Prostate gland (tissue), 2 donors: ENCODE data around the gene SH3TC1. TPM values are rescaled to one million over a fixed set of nuclear protein-coding genes. Genes with fewer than 3 reads are reported as not detected.

Source experiments
- DNase-seq: peaks from one replicate; pipeline ENCODE4 v3.0.0-alpha.2; 2019; ENCODE audit warnings: low spot score
- H3K27ac ChIP-seq, 2 donors: fragments of 200-600 bp; sonication (generic); 2 replicates each; pipeline ENCODE4 v1.5.1; 2017 to 2019
- H3K27me3 ChIP-seq: fragments of 200-600 bp; sonication (generic); replicated peaks from 2 replicates; pipeline ENCODE4 v1.5.1; 2019; ENCODE audit not compliant: insufficient read depth
- H3K36me3 ChIP-seq, 2 donors: fragments of 200-600 bp; sonication (generic); 1 replicate in 1 of 2; 2 replicates in 1 of 2; pipeline versions ENCODE4 v1.5.1 to v1.8.1; 2017 to 2019
- H3K4me1 ChIP-seq: fragments of 200-600 bp; sonication (generic); replicated peaks from 2 replicates; pipeline ENCODE4 v1.5.1; 2019
- H3K4me3 ChIP-seq, 2 donors: fragments of 200-600 bp; sonication (generic); 2 replicates each; pipeline ENCODE4 v1.5.1; 2017 to 2019
- H3K9me3 ChIP-seq: fragments of 200-600 bp; sonication (generic); 2 replicates; pipeline ENCODE4 v1.5.1; 2017
- CTCF ChIP-seq, 4 experiments: fragments of 200-600 bp in 2 of 4; fragments of 450-650 bp in 2 of 4; sonication (generic) in 2 of 4; IDR thresholded peaks; 1 replicate in 3 of 4; 2 replicates in 1 of 4; pipeline ENCODE4 v1.5.1; 2016 to 2019; ENCODE audit warnings: antibody characterized with exemption in 4 of 4, mild to moderate bottlenecking in 2 of 4, moderate library complexity in 2 of 4
- POLR2A ChIP-seq: fragments of 450-650 bp; IDR thresholded peaks from one replicate; pipeline ENCODE4 v1.6.1; 2016; ENCODE audit warnings: antibody characterized with exemption, mild to moderate bottlenecking
- POLR2AphosphoS5 ChIP-seq: sonication (generic); formaldehyde crosslinking; IDR thresholded peaks from one replicate; pipeline ENCODE4 v1.6.1; 2017; ENCODE audit warnings: antibody characterized with exemption
- WGBS: methylation state at CpG from one replicate; pipeline ENCODE4 v1.1.5; 2018; 5-methylcytosine and 5-hydroxymethylcytosine counted together
- intact Hi-C: fragments of 100-400 bp; cut with DNase I; formaldehyde crosslinking; loops from one replicate; pipeline ENCODE4 v1.14.2; 2022
- total RNA-seq, 2 donors: library from RNA; depleted of rRNA; stranded (reverse); fragments of >200 nt; gene quantifications; one replicate each; pipeline ENCODE4 v1.1.0, GENCODE V29; 2016

SH3TC1 gene
- total RNA-seq, 2 donors from 2014 or later: 22.4 to 37.5 TPM

- H3K36me3 ChIP-seq: no peaks in the 10 kb centered on the region
- peak within 1 kb of the TSS in 1 of 2 donors; percentile 15 for H3K27ac ChIP-seq
- H3K9me3 ChIP-seq: no peaks in the 10 kb centered on the region
- no peaks in the 10 kb centered on the region for H3K27me3 ChIP-seq
- H3K4me1 ChIP-seq: peaks cover 5% of the 10 kb centered on the region
- H3K4me3 ChIP-seq: peak within 1 kb of the TSS; percentile 32 to 33
- TF ChIP-seq POLR2A (no peak), POLR2AphosphoS5 (no peak), CTCF (IDR thresholded peaks at IDR 0.05) (peak in 1 of 4 experiments; percentile 11)
- DNase-seq: no peak
- 4% methylated on average over 108 of the region's 111 CpGs for WGBS
- intact Hi-C loops: loop anchor here (2.0 to 5.0 kb wide), 2 partner anchors 38 to 133 kb away; no protein-coding TSS in a partner anchor
Observed at GRCh38 chr4:8269535-8270417, 70.7 kb downstream of the SH3TC1 start, which contains the start of gene HTRA3. HTRA3 (plus strand) TSS chr4:8269754; CDS start chr4:8269969, 215 bp downstream.

- Histone ChIP-seq H3K36me3 (no peaks in the 10 kb centered on the region), H3K27me3 (no peaks in the 10 kb centered on the region), H3K4me1 (peaks cover 11% of the 10 kb centered on the region), H3K9me3 (no peaks in the 10 kb centered on the region), H3K27ac (peak overlapping the region in 1 of 2 donors; percentile 15), H3K4me3 (peak overlapping the region; percentile 32 to 33)
- WGBS: 54% methylated on average over 11 of the region's 11 CpGs
- no peak for TF ChIP-seq CTCF (IDR thresholded peaks at IDR 0.05)
- no peak for TF ChIP-seq POLR2AphosphoS5
- no peak for TF ChIP-seq POLR2A
- no peak for DNase-seq
- intact Hi-C loops: loop anchor here (5.0 kb wide), 1 partner anchor 37 kb away; no protein-coding TSS in a partner anchor
Observed at GRCh38 chr4:8270418-8270771, 71.3 kb downstream of the SH3TC1 start.

GRCh38 chr4:8270912-8271815 is 72.1 kb downstream of the SH3TC1 start:
- DNase-seq: no peak
- Histone ChIP-seq H3K9me3 (no peaks in the 10 kb centered on the region), H3K4me1 (peaks cover 18% of the 10 kb centered on the region), H3K4me3 (peak overlapping the region; percentile 32 to 33), H3K36me3 (no peaks in the 10 kb centered on the region), H3K27ac (no peak overlapping the region), H3K27me3 (no peaks in the 10 kb centered on the region)
- whole genome bisulfite sequencing: 79% methylated on average over 27 of the region's 27 CpGs
- no peak for TF ChIP-seq CTCF (IDR thresholded peaks at IDR 0.05)
- TF ChIP-seq POLR2AphosphoS5: no peak
- TF ChIP-seq POLR2A: no peak
- intact Hi-C loops: loop anchor here (5.0 kb wide), 1 partner anchor 36 kb away; no protein-coding TSS in a partner anchor

- no peaks in the 10 kb centered on the region for H3K27me3 ChIP-seq
- intact Hi-C loops: loop anchor here (5.0 kb wide), 1 partner anchor 35 kb away; no protein-coding TSS in a partner anchor
- H3K36me3 ChIP-seq: no peaks in the 10 kb centered on the region
- 92% methylated on average over 10 of the region's 10 CpGs for WGBS
- no peak overlapping the region for H3K4me3 ChIP-seq
- H3K27ac ChIP-seq: no peak overlapping the region
- no peaks in the 10 kb centered on the region for H3K9me3 ChIP-seq
- TF ChIP-seq POLR2A: no peak
- no peak for TF ChIP-seq POLR2AphosphoS5
- TF ChIP-seq CTCF (IDR thresholded peaks at IDR 0.05): no peak
- peaks cover 24% of the 10 kb centered on the region for H3K4me1 ChIP-seq
- no peak for DNase-seq
Observed at GRCh38 chr4:8271821-8272220, 72.7 kb downstream of the SH3TC1 start.
